Measurements from ENCODE around the gene TIMM22. TPM values are rescaled to one million over a fixed set of nuclear protein-coding genes. Genes with fewer than 3 reads are reported as not detected.
"Not testable (repeated sequence)": the region's sequence is repeated elsewhere in the genome, so short reads cannot be mapped to it uniquely, and the experiment has no call there.

TIMM22 gene
- polyA plus RNA-seq, 3 donors: 5.5 to 9.0 (median 8.0) TPM

DNA sequence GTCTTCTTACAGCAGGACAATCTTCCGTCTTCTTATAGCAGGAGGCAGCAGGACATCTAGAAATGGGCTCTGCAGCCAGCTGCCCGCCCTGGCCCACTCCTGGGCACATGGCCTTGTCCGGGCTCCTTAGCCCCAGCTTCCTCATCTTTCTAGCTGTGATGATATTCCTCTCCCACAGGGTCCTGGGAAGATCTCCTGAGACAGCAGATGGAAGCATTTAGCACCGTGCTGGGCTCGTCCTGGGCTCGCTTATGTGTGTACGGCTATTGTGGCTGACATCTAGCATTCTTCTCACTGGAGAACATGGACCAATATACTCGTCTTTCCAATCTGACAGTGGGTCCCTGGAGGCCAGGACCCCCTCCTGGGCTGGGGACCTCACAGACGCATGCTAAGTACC lies 48.5 kb downstream of the TIMM22 start:
- WGBS, 3 donors: 79 to 92% (median 87%) methylated on average over 9 of the region's 9 CpGs

GRCh38 chr17:1047177-1047878 lies 50.4 kb downstream of the TIMM22 start:
- no peak overlapping the region for H3K27ac ChIP-seq (ENCODE audit: low read depth, low read length)
- 61 to 76% (median 75%) methylated on average over 21 of the region's 21 CpGs for WGBS, 3 donors

More for the DNA sequence above, 48.5 kb downstream of the TIMM22 start:
- no peak overlapping the region for H3K27ac ChIP-seq (ENCODE audit: low read depth, low read length)

DNA sequence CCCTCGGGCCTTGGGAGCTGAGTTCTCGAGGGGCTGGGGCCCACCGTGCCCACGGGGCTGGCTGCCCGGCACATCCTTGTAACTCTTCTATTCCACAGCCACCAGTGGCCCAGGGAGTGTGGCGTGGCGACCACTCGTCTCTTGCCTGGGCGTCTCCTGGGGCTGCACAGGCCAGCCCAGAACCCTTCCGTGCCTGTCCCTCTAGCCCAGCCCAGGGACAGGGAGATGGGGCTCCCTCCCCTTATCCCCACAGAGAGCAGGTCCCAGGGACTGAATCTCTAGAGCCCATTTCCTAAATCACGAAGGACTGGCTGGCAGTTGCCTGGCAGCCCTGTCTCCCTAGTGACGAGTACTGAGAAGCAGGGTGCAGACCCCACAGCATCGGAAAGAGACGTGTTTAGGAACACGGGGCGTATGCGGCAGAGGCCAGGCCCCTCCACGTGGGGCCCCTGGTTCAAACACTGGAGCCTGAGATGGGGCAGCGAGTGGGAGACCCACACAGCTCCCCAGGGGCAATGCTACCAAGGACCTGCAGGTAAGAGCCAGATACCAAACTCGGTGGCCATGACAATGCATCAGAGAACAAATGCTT lies 51.0 kb downstream of the TIMM22 start:
- H3K27ac ChIP-seq (ENCODE audit: low read depth, low read length): no peak overlapping the region
- 76 to 81% (median 79%) methylated on average over 17 to 20 of the region's 20 CpGs for WGBS, 3 donors

- not testable (repeated sequence) for H3K27ac ChIP-seq (ENCODE audit: low read depth, low read length)
- 92 to 97% (median 94%) methylated on average over 26 to 49 of the region's 49 CpGs for WGBS, 3 donors
Measured at GRCh38 chr17:1048516-1049115, 51.7 kb downstream of the TIMM22 start.

DNA sequence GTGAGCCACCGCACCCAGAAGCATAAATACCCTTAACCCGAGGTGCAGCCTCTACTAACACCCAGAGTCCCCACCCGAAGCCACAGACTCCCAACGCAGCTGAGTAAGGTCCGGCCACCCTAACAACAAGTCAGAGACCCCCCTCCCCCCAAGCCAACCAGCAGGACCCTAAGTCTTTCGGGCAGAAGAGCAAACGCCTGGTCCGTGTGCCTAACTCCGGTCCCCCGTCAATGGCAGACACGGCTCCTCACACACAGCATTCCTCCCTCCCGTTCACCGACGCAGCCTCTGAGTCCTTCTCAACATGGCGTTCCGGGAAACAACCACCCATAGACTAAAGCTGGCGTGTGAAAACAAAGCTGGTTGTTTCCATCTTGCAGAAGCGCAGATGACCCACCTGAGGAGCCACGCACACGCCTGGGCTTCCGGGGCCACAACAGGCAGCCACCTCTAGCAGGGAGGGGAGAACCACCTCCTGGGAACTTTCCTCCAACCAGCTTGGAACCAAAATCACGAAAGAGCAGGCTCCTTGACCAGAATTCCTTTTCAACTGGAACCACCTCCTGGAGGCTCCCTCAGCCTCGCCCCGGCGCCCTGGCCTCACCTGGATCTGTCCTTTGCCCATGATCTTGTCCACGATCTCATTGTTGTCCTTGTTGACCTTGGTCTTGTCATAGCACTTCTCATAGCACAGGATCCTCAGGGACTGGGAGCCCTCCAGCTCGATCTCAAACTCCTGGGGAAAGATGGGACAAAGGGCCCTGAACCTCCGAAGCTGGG lies 52.7 kb downstream of the TIMM22 start:
- 90 to 93% (median 90%) methylated on average over 28 of the region's 28 CpGs for WGBS, 3 donors
- no peak overlapping the region for H3K27ac ChIP-seq (ENCODE audit: low read depth, low read length)

- WGBS, 3 donors: 83 to 86% (median 85%) methylated on average over 21 to 22 of the region's 22 CpGs
- no peak overlapping the region for H3K27ac ChIP-seq (ENCODE audit: low read depth, low read length)
Measured at GRCh38 chr17:1050246-1050995, 53.5 kb downstream of the TIMM22 start.

DNA sequence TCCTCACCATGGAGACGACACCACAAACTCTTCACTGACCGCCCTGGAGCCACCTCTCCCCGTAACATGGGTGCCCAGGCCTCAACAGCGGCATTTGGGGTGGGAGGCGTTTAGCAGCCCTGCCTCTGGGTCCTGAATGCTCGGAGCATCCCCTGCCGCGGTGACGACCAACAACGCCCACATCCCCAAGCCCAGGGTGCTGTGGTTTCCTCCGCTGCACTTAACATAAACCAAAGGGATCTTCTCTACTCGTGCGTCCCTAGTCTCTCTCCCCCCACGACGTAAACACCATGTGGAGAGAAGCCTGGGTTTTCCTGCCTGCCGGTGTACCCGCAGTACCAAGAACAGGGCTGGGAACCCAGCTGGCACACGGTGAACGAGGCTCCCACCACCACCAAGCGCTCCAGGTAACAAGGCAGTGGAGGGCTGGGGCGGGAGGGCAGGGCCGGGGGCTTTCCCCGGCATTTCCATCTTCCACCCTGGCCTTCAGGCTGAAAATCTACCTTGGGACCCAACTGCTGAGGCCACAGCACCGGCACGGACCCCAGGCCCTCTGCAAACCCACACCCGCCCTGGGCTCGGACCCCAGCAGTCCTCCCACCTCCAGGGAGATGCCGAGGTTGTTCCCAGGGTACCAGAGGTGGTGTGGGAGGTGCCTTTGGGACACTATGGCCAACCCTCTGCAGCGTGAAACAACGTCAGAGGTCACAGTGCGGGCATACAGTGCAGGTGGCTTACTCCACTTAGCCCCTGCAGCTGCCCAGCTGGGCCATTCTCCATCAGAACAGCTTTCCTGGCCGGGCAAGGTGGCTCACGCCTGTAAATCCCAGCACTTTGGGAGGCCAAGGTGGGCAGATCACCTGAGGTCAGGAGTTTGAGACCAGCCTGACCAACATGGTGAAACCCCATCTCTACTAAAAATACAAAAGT lies 54.3 kb downstream of the TIMM22 start:
- WGBS, 3 donors: 89 to 92% (median 91%) methylated on average over 33 of the region's 33 CpGs
- H3K27ac ChIP-seq (ENCODE audit: low read depth, low read length): no peak overlapping the region

Other genes starting within 250 kb of the TIMM22 start
- gene GEMIN4, start 244.9 kb upstream of the TIMM22 start, polyA plus RNA-seq: 10 to 100 TPM in 1 of 3 donors, 1 to 10 TPM in 2; 6.5 to 10.4 (median 6.6) TPM
- gene GLOD4, start 214.8 kb upstream of the TIMM22 start, polyA plus RNA-seq: 10 to 100 TPM; 22.4 to 33.0 (median 27.0) TPM
- gene MRM3, start 214.8 kb upstream of the TIMM22 start, polyA plus RNA-seq: 10 to 100 TPM in 2 of 3 donors, 1 to 10 TPM in 1; 7.4 to 26.4 (median 17.0) TPM
- gene NXN, start 17.4 kb upstream of the TIMM22 start, polyA plus RNA-seq: 10 to 100 TPM; 14.9 to 23.9 (median 15.9) TPM
- 10 to 100 TPM; 14.7 to 62.4 (median 36.4) TPM for gene ABR, start 182.9 kb downstream of the TIMM22 start, polyA plus RNA-seq

Data from adipose tissue (tissue), 3 donors.